GM21619 (cell line): ENCODE results near the gene FOXE1.

ENCODE experiments used
- ATAC-seq: cut with Tn5 transposase; IDR thresholded peaks from one replicate; pipeline ENCODE4 v1.9.1; 2021; ENCODE audit not compliant: unreplicated experiment

FOXE1 gene

GRCh38 chr9:97848215-97848479 is 4.9 kb upstream of the FOXE1 start:
- no peak for ATAC-seq

GRCh38 chr9:97848480-97849237 is 4.4 kb upstream of the FOXE1 start:
- no peak for ATAC-seq

DNA sequence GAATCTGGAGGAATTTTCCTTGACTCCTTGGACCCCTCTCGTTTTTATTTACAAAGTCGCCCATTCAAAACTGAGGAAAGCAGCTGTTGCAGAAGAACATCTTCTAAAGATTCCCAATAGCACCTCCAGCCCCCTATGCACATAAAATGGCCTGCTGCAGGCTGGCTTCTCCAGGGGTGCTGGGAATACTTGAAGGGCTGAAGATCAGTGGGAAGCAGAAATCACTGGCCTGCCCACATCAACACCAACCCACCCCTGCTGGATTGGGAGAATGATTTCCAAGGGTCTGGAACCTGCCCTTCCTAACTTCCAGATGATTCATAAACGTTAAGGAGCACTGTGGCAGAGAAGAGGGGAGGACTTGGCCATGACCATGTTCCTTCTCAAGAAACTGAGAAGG is 3.0 kb upstream of the FOXE1 start:
- ATAC-seq, result no peak

DNA sequence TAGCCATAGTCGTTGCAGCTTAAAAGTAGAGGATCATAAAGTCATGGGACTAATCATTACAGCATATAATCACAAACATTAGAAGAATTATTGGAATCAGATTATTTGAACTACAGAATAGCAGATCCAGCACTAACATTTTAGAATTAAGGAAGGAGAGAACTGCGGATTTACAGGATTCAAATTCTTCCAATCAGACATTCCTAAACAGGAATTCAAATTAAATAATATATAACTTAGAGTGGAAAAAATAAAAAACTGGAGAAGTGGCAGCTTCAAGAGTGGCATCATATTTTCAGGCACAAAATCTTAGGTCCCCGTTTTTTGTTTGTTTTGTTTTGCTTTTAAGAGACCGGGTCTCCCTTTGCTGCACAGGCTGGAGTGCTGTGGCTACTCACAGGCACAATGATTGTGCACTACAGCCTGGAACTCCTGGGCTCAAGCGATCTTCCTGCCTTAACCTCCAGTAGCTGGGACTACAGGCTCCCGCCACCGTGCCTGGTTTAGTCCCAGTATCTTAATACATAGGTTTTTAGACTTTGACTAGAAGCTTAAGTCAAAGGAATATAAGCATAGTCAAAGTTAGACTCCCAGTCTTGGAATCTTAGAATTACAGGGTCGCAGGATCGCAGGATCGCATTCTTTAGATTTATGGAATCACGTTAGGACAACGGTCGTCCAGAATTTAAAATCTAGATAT is 2.1 kb upstream of the FOXE1 start:
- no peak for ATAC-seq

- ATAC-seq, result no peak
These were observed 1.6 kb upstream of the FOXE1 start for GRCh38 chr9:97851446-97851883.

DNA sequence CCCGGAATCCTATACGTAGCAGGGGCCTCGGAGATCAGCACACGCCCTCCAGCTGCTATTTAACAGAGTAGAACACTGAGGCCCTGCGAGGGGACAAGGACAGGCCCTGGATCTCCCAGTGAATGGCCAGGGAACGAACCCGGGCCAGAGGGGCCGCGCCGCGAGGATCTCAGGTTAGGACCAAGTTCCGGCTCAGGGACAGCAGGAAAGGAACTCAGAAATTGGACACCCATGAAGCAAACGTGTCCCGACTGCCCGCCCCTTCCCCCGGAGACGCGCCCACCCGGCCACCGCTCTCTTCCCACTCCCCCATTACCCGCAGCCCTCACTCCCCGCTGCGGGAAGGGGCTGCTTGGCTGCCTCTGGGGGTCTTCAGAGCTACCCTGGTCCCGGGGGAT is 1.0 kb upstream of the FOXE1 start:
- no peak for ATAC-seq

GRCh38 chr9:97852399-97853055 is 499 bp upstream of the FOXE1 start:
- no peak for ATAC-seq

DNA sequence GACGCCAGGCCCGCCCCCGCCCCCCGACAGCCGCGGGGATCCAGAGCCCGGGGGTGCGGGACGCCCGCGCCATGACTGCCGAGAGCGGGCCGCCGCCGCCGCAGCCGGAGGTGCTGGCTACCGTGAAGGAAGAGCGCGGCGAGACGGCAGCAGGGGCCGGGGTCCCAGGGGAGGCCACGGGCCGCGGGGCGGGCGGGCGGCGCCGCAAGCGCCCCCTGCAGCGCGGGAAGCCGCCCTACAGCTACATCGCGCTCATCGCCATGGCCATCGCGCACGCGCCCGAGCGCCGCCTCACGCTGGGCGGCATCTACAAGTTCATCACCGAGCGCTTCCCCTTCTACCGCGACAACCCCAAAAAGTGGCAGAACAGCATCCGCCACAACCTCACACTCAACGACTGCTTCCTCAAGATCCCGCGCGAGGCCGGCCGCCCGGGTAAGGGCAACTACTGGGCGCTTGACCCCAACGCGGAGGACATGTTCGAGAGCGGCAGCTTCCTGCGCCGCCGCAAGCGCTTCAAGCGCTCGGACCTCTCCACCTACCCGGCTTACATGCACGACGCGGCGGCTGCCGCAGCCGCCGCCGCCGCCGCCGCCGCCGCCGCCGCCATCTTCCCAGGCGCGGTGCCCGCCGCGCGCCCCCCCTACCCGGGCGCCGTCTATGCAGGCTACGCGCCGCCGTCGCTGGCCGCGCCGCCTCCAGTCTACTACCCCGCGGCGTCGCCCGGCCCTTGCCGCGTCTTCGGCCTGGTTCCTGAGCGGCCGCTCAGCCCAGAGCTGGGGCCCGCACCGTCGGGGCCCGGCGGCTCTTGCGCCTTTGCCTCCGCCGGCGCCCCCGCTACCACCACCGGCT is 1.0 kb downstream of the FOXE1 start:
- no peak for ATAC-seq

DNA sequence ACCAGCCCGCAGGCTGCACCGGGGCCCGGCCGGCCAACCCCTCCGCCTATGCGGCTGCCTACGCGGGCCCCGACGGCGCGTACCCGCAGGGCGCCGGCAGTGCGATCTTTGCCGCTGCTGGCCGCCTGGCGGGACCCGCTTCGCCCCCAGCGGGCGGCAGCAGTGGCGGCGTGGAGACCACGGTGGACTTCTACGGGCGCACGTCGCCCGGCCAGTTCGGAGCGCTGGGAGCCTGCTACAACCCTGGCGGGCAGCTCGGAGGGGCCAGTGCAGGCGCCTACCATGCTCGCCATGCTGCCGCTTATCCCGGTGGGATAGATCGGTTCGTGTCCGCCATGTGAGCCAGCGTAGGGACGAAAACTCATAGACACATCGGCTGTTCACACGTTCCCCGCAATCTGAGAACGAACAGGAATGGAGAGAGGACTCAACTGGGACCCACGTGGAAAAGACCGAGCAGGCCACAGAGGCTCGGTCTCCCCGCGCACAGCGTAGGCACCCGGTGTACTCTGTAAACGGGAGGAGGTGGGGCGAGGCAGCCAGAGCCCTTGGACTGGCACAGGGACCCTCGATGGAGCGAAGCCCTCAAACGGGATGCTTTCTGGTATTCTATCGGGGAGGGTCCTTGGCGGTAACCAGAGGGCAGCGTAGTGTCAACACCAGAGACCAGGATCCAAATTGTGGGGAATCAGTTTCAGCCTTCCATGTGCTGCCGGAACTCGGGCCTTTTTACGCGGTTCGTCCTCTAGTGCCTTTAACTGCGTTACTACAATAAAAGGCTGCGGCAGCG is 1.9 kb downstream of the FOXE1 start:
- no peak for ATAC-seq

DNA sequence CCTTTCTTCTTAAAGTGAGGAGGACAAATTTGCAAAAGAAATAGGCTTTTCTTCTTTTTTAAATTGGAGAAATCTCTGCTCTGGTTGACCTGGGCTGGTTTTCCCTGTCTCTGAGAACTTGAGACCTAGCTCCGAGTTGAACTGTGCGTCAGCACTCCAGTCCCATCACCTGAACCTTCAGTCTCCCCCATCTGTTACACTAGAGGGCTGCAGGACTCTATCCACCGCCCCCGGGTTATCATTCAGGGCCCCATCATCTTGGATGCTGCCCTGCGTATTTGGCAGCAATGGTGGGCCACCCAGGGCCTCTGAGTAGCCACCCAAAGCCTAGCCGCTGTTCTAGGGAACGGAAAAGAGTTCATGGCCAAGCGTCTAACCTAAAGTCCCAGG is 2.5 kb downstream of the FOXE1 start:
- no peak for ATAC-seq

- ATAC-seq, result no peak
These were observed 2.9 kb downstream of the FOXE1 start for GRCh38 chr9:97855899-97856298.

- ATAC-seq, result no peak
These were observed 4.0 kb downstream of the FOXE1 start for GRCh38 chr9:97856857-97857605.

DNA sequence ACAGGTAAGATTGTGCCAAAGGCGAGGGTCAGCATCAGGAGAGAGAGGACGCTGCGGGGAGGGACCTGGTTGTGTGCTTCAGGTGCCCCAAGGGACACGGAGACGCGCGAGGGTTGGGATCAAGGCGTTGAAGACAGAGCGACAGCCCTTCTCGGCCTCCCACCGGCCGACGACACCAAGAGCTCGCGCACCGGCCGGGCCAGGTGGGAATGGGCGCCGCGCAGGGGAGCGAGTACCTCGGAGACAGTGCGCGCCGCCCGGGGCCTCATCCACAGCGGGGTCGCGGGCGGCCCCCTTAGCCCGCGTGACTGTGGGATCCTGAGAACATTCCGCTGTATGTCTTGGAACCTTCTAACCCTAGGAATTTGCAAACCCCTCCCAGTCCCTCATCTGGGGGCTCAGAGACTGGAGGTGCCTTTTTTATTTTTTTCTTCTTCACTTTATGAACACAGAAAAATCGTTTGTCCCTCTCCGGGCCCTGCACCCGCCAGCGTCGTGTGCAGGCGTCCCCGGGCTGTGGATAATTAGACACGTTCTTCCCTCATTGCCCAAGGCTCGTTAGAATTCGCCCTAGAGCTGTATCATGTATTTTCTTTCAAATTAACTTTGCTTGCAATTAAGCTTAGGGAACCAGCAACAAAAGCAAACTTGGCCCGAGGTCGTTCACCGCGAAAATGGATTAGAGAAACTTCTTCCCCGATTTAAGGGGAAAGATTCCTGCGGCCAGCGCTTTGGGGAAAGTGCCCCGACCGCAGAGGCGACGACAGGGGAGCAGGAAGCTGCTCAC is 4.8 kb downstream of the FOXE1 start:
- no peak for ATAC-seq

GRCh38 chr9:97858393-97858713 is 5.3 kb downstream of the FOXE1 start:
- no peak for ATAC-seq

- no peak for ATAC-seq
These were observed 5.8 kb downstream of the FOXE1 start for GRCh38 chr9:97858826-97859225.

GRCh38 chr9:97859346-97859745 is 6.3 kb downstream of the FOXE1 start:
- no peak for ATAC-seq

DNA sequence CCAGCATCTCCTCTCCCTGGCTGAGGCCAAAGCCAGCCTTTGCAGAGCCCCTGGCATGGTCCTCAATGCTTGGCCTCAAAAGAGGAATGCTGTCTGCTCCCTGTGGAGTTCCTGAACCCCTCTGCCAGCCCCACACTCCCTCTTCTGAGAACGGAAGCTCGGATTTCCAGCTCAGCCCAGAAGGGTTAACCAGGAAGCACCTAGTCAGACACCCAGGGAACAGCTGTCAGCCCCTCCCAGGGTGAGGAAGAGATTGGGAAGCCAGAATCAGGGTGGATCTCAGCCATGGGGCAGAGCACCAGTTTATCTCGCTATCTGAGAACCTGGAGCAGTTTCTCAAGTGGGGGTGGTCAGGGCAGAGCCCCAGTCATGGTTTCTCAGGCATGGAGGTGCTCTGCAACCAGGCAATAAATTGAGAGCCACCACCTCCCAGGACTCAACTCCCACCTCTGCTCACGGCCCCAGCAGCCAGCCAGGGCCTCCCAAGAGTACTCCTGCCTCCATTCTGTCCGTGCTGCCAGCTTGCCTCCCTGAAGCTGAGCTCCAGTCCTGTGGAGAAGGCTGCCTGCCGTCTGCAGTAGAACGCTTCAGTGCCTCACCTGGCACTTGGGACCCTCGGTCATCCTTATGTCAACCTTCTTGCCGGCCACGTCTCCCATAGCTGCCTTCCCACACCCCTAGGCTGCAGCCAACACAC is 7.6 kb downstream of the FOXE1 start:
- ATAC-seq, result no peak

GRCh38 chr9:97861148-97861475 is 8.1 kb downstream of the FOXE1 start:
- no peak for ATAC-seq

DNA sequence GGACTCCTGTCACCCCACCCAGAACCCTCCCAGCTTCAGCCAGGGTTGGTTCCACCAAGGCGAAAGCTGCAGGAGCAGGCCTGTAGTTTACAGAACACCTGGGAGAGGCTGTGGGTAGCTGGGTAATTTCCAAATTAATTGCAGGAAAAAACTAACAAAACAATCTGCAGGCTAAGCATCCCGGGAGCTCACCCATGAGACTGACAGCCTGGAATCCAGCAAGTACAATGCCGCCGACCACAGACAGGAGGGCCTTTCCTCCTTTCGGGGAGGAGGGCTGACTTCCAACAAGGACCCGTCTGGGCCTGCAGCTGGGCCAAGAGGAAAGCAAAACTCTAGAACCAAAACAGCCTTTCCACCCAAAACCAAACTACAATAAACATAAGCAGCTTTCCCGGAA is 10.3 kb downstream of the FOXE1 start:
- ATAC-seq, result no peak
